Stimulated activated naive CD8-positive, alpha-beta T cell treated with anti-CD3 and anti-CD28 coated beads, Interleukin-15, amount 100 ng/mL, for 72 hours (primary cell): Measurements from ENCODE around the gene COL23A1.
"Not testable (repeated sequence)": the region's sequence is repeated elsewhere in the genome, so short reads cannot be mapped to it uniquely, and the experiment has no call there.

Source experiments
- ATAC-seq: fragments of 150-1000 bp; cut with Tn5 transposase; 2 replicates; pipeline ENCODE4 v1.10.0; 2021; ENCODE audit warnings: mild to moderate bottlenecking, moderate library complexity
- DNase-seq, 2 donors: peaks; one replicate each; pipeline ENCODE4 v3.0.0; 2021 to 2022
- H3K27ac Mint-ChIP-seq, 2 donors: one replicate each; pipeline ENCODE4 v1.8.0; 2022; ENCODE audit warnings: mild to moderate bottlenecking in 2 of 2, mixed read lengths in 2 of 2, moderate library complexity in 2 of 2
- H3K27me3 Mint-ChIP-seq: one replicate; pipeline ENCODE4 v1.8.0; 2022; ENCODE audit warnings: mixed read lengths
- H3K4me1 Mint-ChIP-seq: one replicate; pipeline ENCODE4 v1.8.0; 2022; ENCODE audit warnings: mild to moderate bottlenecking, mixed read lengths
- H3K4me3 Mint-ChIP-seq, 2 donors: one replicate each; pipeline ENCODE4 v1.8.0; 2022; ENCODE audit warnings: mild to moderate bottlenecking in 2 of 2, mixed read lengths in 2 of 2, moderate library complexity in 1 of 2
- H3K9me3 Mint-ChIP-seq, 2 donors: one replicate each; pipeline ENCODE4 v1.8.0; 2022; ENCODE audit warnings: mixed read lengths in 2 of 2

COL23A1 gene

GRCh38 chr5:178241231-178241663 lies 348.9 kb downstream of the COL23A1 start:
- peak overlapping the region; percentile 95 to 96 for H3K27ac Mint-ChIP-seq
- DNase-seq (peak; percentile 40 to 69), ATAC-seq (peak; percentile 65)
- no peaks in the 10 kb centered on the region for H3K9me3 Mint-ChIP-seq
- H3K4me3 Mint-ChIP-seq, result peak overlapping the region; percentile 86 to 89
- no peaks in the 10 kb centered on the region for H3K27me3 Mint-ChIP-seq
- peaks cover 62% of the 10 kb centered on the region for H3K4me1 Mint-ChIP-seq

- H3K4me1 Mint-ChIP-seq, result peaks cover 66% of the 10 kb centered on the region
- H3K9me3 Mint-ChIP-seq, result no peaks in the 10 kb centered on the region
- H3K4me3 Mint-ChIP-seq, result peak overlapping the region; percentile 86 to 89
- no peak for DNase-seq
- H3K27ac Mint-ChIP-seq, result peak overlapping the region; percentile 95 to 96
- ATAC-seq, result peak; percentile 8
- H3K27me3 Mint-ChIP-seq, result no peaks in the 10 kb centered on the region
Observed at GRCh38 chr5:178240766-178241165, 349.4 kb downstream of the COL23A1 start.

- H3K4me1 Mint-ChIP-seq, result peaks cover 69% of the 10 kb centered on the region
- peak overlapping the region; percentile 96 to 99 for H3K27ac Mint-ChIP-seq
- no peak for ATAC-seq
Observed at GRCh38 chr5:178240341-178240741, 349.9 kb downstream of the COL23A1 start.

DNA sequence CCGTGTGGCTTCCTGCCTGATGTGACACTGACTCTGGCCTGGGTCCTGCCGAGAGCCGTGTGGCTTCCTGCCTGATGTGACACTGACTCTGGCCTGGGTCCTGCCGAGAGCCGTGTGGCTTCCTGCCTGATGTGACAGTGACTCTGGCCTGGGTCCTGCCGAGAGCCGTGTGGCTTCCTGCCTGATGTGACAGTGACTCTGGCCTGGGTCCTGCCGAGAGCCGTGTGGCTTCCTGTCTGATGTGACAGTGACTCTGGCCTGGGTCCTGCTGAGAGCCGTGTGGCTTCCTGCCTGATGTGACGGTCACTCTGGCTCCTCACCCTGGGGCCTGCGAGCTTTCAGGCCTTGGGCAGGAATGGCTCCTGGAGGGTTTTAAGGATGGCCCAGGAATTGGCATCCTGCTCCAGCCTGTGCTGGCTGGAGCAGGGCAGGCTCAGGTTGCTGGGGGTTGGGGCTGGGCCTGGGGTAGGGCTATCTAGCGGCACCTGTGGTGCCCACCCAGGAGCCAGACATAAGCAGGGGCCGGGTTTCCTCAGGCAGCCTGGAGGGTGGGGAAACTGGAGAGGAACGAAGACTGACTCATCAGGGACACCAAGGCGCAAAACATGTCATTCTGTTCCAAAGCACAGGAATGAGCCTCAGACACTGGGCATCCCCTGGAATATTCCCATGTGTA lies 350.4 kb downstream of the COL23A1 start:
- H3K27ac Mint-ChIP-seq, result peak overlapping the region; percentile 96 to 99
- not testable (repeated sequence) for H3K9me3 Mint-ChIP-seq, H3K27me3 Mint-ChIP-seq
- peaks cover 74% of the 10 kb centered on the region for H3K4me1 Mint-ChIP-seq
- H3K4me3 Mint-ChIP-seq, result peak overlapping the region; percentile 86 to 92
- DNase-seq (peak; percentile 40 to 66), ATAC-seq (peak; percentile 11)

More at GRCh38 chr5:178240341-178240741, 349.9 kb downstream of the COL23A1 start:
- peak in 1 of 2 donors; percentile 30 for DNase-seq
- H3K4me3 Mint-ChIP-seq, result peak overlapping the region; percentile 86 to 92
- H3K9me3 Mint-ChIP-seq, result no peaks in the 10 kb centered on the region
- no peaks in the 10 kb centered on the region for H3K27me3 Mint-ChIP-seq

DNA sequence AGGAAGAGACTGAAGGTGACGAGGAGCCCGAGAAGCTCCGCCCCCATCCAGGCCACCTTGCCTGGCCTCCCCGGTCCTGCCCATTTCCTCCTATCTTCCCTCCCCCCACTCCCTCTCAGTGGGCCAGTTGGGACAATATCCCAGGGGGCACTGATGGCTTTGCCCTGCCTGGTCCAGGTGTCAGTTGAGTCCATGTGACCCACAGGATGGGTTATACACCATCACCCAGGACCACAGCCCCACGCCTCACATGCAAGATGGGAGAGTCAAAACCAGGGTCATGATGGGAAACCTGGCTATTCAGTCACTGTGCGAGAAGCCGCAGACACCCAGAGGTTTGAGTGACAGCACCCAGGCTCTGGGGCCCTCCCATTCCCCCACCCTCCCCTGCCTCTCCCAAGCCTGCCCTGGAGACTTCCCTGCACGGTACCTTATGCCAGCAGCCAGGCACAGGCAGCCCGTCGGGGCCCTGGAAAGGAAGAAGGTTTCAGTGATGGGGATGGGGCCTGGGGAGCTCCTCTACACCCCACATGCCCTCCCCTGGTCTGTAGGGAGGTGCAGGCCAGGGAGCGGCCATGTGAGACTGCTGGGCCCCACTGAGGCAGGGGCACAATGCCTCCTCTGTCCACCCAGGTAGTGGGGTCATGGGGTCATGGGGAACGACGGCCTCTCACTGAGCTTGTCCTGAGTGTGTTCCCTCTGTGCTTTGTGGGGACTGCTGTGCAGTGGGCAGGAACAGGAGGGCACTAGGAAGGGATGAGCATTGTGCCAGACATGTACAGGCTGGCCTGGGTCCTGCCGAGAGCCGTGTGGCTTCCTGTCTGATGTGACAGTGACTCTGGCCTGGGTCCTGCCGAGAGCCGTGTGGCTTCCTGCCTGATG lies 351.2 kb downstream of the COL23A1 start:
- no peaks in the 10 kb centered on the region for H3K9me3 Mint-ChIP-seq
- peak overlapping the region; percentile 77 to 85 for H3K4me3 Mint-ChIP-seq
- H3K4me1 Mint-ChIP-seq, result peaks cover 82% of the 10 kb centered on the region
- ATAC-seq (peak; percentile 73), DNase-seq (peak in 1 of 2 donors; percentile 69)
- H3K27me3 Mint-ChIP-seq, result no peaks in the 10 kb centered on the region
- peak overlapping the region; percentile 96 to 97 for H3K27ac Mint-ChIP-seq

GRCh38 chr5:178238313-178238635 lies 351.9 kb downstream of the COL23A1 start:
- ATAC-seq, result no peak
- Mint-ChIP-seq H3K4me1 (peaks cover 87% of the 10 kb centered on the region), H3K9me3 (no peaks in the 10 kb centered on the region), H3K27ac (peak overlapping the region; percentile 96 to 97), H3K4me3 (peak overlapping the region; percentile 77 to 85), H3K27me3 (no peaks in the 10 kb centered on the region)
- DNase-seq, result no peak

- Mint-ChIP-seq H3K27ac (peak overlapping the region; percentile 96 to 97), H3K27me3 (no peaks in the 10 kb centered on the region), H3K9me3 (no peaks in the 10 kb centered on the region), H3K4me3 (peak overlapping the region; percentile 77 to 85), H3K4me1 (peaks cover 93% of the 10 kb centered on the region)
- DNase-seq, result no peak
- no peak for ATAC-seq
Observed at GRCh38 chr5:178237431-178238312, 352.5 kb downstream of the COL23A1 start.

DNA sequence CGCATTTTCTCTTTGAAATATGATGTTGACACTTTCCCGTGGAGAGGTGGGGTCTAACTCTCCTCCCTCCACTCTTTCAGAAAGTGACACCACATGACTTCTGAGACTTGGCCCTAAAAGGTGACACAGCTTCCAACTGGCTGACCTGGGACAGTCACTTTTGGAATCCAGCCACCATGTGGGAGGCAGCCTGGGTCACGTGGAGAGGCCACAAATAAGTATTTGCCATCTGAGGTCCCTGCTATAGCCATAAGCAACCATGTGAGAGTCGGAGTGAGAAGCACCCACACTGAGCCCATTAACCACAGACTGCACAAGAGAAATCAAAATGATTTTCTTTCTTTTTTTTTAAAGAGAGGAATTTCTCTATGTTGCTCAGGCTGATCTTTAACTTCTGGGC lies 353.5 kb downstream of the COL23A1 start:
- Mint-ChIP-seq H3K4me1 (peaks cover 88% of the 10 kb centered on the region), H3K27me3 (no peaks in the 10 kb centered on the region), H3K27ac (peak overlapping the region in 1 of 2 donors; percentile 65), H3K9me3 (no peaks in the 10 kb centered on the region), H3K4me3 (peak overlapping the region in 1 of 2 donors; percentile 12)
- no peak for ATAC-seq
- DNase-seq, result no peak

GRCh38 chr5:178236126-178236525 lies 354.1 kb downstream of the COL23A1 start:
- ATAC-seq, result no peak
- Mint-ChIP-seq H3K4me1 (peaks cover 88% of the 10 kb centered on the region), H3K27ac (no peak overlapping the region), H3K27me3 (no peaks in the 10 kb centered on the region), H3K4me3 (no peak overlapping the region), H3K9me3 (no peaks in the 10 kb centered on the region)
- no peak for DNase-seq

- peaks cover 88% of the 10 kb centered on the region for H3K4me1 Mint-ChIP-seq
- no peak overlapping the region for H3K4me3 Mint-ChIP-seq
- ATAC-seq (no peak), DNase-seq (no peak)
- no peaks in the 10 kb centered on the region for H3K9me3 Mint-ChIP-seq
- H3K27me3 Mint-ChIP-seq, result no peaks in the 10 kb centered on the region
- no peak overlapping the region for H3K27ac Mint-ChIP-seq
Observed at GRCh38 chr5:178235588-178235974, 354.6 kb downstream of the COL23A1 start.

- Mint-ChIP-seq H3K9me3 (no peaks in the 10 kb centered on the region), H3K27me3 (no peaks in the 10 kb centered on the region), H3K4me3 (no peak overlapping the region), H3K4me1 (peaks cover 88% of the 10 kb centered on the region), H3K27ac (no peak overlapping the region)
- DNase-seq (peak; percentile 77 to 79), ATAC-seq (no peak)
Observed at GRCh38 chr5:178234750-178235587, 355.2 kb downstream of the COL23A1 start.

- Mint-ChIP-seq H3K9me3 (no peaks in the 10 kb centered on the region), H3K27ac (peak overlapping the region in 1 of 2 donors; percentile 19), H3K4me3 (no peak overlapping the region), H3K27me3 (no peaks in the 10 kb centered on the region), H3K4me1 (peaks cover 88% of the 10 kb centered on the region)
- ATAC-seq (no peak), DNase-seq (no peak)
Observed at GRCh38 chr5:178234121-178234749, 356.0 kb downstream of the COL23A1 start.

GRCh38 chr5:178232920-178233429 lies 357.2 kb downstream of the COL23A1 start:
- Mint-ChIP-seq H3K27me3 (no peaks in the 10 kb centered on the region), H3K4me1 (peaks cover 88% of the 10 kb centered on the region), H3K4me3 (peak overlapping the region; percentile 86 to 88), H3K9me3 (no peaks in the 10 kb centered on the region), H3K27ac (peak overlapping the region; percentile 36 to 92)
- ATAC-seq (no peak), DNase-seq (no peak)
